Hair follicular keratinocyte (primary cell): ENCODE measurements around the gene TRUB2. TPM values are rescaled to one million over a fixed set of nuclear protein-coding genes. Genes with fewer than 3 reads are reported as not detected.

Experiments
- total RNA-seq: library from RNA; depleted of rRNA; stranded (reverse); fragments of >200 nt; gene quantifications from 2 replicates; pipeline ENCODE4 v1.2.3, GENCODE V29; 2015

Gene TRUB2
- total RNA-seq = 15.0 and 22.2 TPM in 2 replicates

GRCh38 chr9:128322404-128323211 lies at the start of gene TRUB2, which contains the start of gene COQ4:
TRUB2 (minus strand) TSS chr9:128322447; CDS start chr9:128322408, 39 bp downstream.
COQ4 (plus strand) TSS chr9:128322839; CDS start chr9:128322859, 20 bp downstream.

GRCh38 chr9:128370752-128371629 lies 48.7 kb upstream of the TRUB2 start, which contains the start of gene URM1:
URM1 (plus strand) TSS chr9:128371374; CDS start chr9:128371381, 7 bp downstream.

DNA sequence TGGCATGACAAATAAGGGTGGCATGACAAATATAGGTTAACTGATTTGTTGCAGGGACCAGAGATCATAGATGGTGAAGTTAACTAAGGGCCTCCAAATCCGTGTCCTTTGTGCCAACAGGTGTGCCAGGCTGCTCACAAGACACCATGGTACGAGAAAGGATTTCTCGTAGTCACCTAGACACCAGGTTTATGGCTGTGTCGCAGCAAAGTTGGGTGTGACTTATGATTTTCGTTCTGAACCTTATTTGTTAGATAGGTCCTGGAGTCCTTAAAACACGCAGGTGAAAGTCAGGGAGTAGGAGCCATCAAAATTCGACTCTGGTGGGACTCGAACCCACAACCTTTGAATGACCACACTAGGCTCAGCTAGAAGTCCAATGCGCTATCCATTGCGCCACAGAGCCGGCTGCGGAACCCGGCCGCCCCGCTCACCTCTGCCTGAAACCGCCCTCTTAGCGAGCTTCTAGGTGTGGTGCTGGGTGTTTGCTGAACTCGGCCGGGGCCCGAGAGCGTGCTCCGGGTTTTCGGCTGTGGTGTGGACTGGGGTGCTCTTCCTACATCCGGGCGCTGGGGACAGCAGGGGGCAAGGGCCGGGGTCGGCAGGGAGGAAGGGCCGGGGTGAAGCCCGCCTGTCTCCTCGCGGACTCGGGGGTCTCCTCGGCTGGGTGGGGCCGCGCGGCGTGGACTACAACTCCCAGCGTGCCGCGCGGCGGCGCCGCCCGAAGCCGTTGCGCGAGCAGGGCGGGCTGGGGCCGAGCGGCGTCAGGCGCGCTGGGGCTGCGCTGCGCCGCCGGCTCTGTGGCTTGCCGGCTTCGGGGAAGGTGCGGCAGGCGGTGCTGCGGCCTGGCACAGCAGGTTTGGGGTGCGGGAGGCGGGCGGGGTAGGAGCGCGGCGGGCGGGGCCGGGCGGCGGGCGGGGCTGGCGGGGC lies 17.8 kb upstream of the TRUB2 start, which contains the start of gene SLC27A4:
TSS of gene SLC27A4 (plus strand) at position 767 of the 930 bp plus-strand sequence. CDS start 2,606 bp downstream, outside the sequence.

GRCh38 chr9:128276008-128276573 lies 46.2 kb downstream of the TRUB2 start, which contains the start of gene SWI5:
SWI5 (plus strand) TSS chr9:128276276.

GRCh38 chr9:128275198-128276007 lies 46.8 kb downstream of the TRUB2 start, which contains the start of gene GOLGA2:
GOLGA2 (minus strand) TSS chr9:128276007; CDS start chr9:128275976, 31 bp downstream.

Other genes starting within 250 kb of the TRUB2 start
- gene PTGES2, start 194.7 kb downstream of the TRUB2 start, total RNA-seq = 60.0 and 75.4 TPM in 2 replicates
- 8.8 and 22.4 TPM in 2 replicates for gene LCN2, start 173.0 kb downstream of the TRUB2 start, total RNA-seq
- gene BBLN, start 162.2 kb downstream of the TRUB2 start, total RNA-seq = 223 and 319 TPM in 2 replicates
- 48.4 and 49.0 TPM in 2 replicates for gene CIZ1, start 130.9 kb downstream of the TRUB2 start, total RNA-seq
- gene DNM1, start 119.1 kb downstream of the TRUB2 start, total RNA-seq = 0.16 and 0.27 TPM in 2 replicates
- 59.2 and 71.3 TPM in 2 replicates for gene GOLGA2, start 46.4 kb downstream of the TRUB2 start, total RNA-seq
- 27.8 and 38.7 TPM in 2 replicates for gene SWI5, start 46.2 kb downstream of the TRUB2 start, total RNA-seq
- gene COQ4, start 392 bp upstream of the TRUB2 start, total RNA-seq = 37.6 and 50.8 TPM in 2 replicates
- gene SLC27A4, start 18.1 kb upstream of the TRUB2 start, total RNA-seq = 32.6 and 38.4 TPM in 2 replicates
- 23.8 and 28.3 TPM in 2 replicates for gene URM1, start 48.9 kb upstream of the TRUB2 start, total RNA-seq
- 29.6 and 69.9 TPM in 2 replicates for gene CERCAM, start 98.4 kb upstream of the TRUB2 start, total RNA-seq
- gene ODF2, start 133.6 kb upstream of the TRUB2 start, total RNA-seq = 26.6 and 44.8 TPM in 2 replicates
- 22.0 and 28.9 TPM in 2 replicates for gene GLE1, start 182.3 kb upstream of the TRUB2 start, total RNA-seq
- 89.6 and 124 TPM in 2 replicates for gene SPTAN1, start 230.1 kb upstream of the TRUB2 start, total RNA-seq